HG03139 (cell line): ENCODE results near the gene THRB.

Source experiments
- ATAC-seq: cut with Tn5 transposase; IDR thresholded peaks from one replicate; pipeline ENCODE4 v1.9.1; 2021; ENCODE audit not compliant: unreplicated experiment

The THRB gene

DNA sequence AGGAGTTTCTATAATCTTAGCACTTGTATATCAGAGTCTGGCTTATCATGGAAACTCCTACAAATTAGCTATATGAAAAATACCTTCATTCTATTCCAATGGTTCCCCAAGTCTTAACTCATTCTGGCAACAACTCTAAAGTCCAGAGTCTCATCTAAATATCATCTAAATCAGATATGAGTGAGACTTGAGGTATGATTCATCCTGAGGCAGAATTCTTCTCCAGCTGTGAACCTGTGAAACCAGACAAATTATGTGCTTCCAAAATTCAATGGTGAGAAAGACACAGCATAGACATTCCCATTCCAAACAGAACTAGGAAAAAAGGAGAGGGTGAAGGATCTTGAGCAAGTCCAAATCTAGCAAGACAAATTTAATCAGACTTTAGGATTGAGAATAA is 138.8 kb downstream of the THRB start:
- no peak for ATAC-seq

GRCh38 chr3:24354230-24354629 is 140.4 kb downstream of the THRB start:
- ATAC-seq: no peak

- no peak for ATAC-seq
These were observed 141.6 kb downstream of the THRB start for GRCh38 chr3:24352893-24353553.

- ATAC-seq: no peak
These were observed 142.7 kb downstream of the THRB start for GRCh38 chr3:24351779-24352469.

- no peak for ATAC-seq
These were observed 145.2 kb downstream of the THRB start for GRCh38 chr3:24349367-24350019.

- no peak for ATAC-seq
These were observed 146.3 kb downstream of the THRB start for GRCh38 chr3:24348348-24348747.

- no peak for ATAC-seq
These were observed 149.7 kb downstream of the THRB start for GRCh38 chr3:24344784-24345439.

DNA sequence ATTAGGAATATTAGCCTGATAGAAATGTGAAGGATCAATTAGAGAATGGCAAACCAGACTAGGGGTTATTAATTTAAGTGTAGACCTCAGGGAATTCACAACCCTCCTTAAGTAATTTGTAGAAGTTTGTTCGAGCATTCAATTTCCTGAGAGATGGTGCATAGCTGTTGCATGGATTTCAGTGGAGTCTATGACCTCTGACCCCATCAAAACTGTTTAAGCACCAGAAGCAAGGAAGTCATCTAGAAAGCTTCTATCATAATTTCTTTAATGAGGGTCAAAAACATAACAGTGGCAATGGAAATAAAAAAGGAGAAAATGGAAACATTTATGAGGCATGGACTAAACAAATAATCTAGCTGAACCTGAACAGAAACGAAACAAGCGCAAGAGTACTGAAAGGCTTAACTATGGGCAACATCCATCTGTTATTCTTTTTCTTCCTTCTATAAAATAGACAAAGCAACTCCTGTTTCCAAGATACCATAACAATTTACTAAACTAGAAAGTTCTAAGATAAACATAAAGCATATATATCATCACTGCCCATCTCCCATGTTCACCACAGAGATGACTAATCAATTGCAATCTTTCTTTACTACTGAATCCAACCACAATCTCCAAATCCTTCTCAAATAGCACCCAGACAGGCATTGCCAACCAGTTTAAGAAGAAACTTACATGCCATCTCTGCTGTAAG is 151.4 kb downstream of the THRB start:
- no peak for ATAC-seq

DNA sequence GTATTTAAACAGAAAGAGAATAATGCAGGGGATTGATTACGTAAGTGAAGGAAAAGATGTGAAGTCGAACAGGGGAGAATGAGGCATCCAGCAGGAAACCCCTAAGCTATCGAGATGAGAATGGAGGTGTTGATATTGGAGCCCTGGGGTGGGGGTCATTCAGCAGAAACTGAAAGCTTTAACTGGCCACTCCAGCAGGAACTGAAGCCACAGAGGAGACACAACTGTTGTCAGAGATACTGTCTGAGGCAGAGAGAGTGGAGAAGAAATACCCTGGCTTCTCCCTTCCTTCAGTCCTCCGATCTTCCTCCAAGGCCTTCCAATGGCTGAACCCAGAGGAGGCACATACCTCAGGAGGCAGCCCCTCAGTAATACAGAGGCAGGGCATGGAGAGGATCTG is 152.4 kb downstream of the THRB start:
- ATAC-seq: no peak

- no peak for ATAC-seq
These were observed 153.0 kb downstream of the THRB start for GRCh38 chr3:24341668-24342067.

- no peak for ATAC-seq
These were observed 153.7 kb downstream of the THRB start for GRCh38 chr3:24340966-24341365.

- no peak for ATAC-seq
These were observed 154.5 kb downstream of the THRB start for GRCh38 chr3:24340161-24340560.

DNA sequence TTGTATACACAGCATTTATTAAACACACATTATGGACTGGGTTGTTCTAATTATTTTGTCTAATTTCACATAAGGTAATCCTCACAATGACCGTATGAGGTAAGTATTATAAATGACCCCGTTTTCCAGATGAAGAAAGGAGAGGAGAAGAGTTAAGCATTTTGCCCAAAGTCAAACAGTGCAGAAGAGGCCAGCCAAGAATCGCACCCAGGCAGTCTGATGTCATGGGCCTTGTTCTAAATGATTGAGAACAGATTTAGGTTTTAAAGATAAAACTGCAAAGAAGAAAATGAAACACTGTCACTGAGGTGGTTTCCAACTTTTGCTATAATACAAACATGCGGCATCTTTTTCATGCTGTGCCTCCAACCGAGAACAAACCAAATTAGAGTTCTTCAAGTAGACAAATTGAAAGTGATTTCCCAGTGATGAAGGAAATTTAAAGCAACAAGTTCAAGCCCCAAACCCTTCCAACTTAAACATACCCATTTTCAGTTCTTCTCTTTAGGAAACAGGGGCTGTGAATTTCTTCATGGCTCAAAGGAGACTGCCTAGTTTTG is 155.3 kb downstream of the THRB start:
- no peak for ATAC-seq

- no peak for ATAC-seq
These were observed 156.1 kb downstream of the THRB start for GRCh38 chr3:24338409-24339130.

- ATAC-seq: no peak
These were observed 158.5 kb downstream of the THRB start for GRCh38 chr3:24336101-24336500.

DNA sequence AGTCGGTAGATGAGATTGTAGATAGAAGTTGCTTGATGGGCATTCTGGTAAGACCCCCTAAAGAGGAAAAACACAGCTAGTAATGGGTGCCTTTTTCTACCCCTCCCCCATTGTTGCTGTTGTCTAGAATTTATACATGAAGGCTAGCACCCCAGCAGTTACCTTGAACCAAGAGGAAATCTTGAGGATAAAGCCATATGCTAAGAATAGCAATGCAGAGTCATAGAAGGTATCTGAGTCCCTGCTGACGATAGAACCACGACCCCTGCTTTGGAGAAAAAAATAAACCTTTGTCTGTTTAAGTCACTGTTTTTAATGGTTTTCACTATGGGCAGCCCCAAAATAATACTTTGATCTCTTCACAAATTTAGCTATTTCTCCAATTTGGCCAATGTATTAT is 162.6 kb downstream of the THRB start:
- no peak for ATAC-seq

- no peak for ATAC-seq
These were observed 171.4 kb downstream of the THRB start for GRCh38 chr3:24323272-24323671.

DNA sequence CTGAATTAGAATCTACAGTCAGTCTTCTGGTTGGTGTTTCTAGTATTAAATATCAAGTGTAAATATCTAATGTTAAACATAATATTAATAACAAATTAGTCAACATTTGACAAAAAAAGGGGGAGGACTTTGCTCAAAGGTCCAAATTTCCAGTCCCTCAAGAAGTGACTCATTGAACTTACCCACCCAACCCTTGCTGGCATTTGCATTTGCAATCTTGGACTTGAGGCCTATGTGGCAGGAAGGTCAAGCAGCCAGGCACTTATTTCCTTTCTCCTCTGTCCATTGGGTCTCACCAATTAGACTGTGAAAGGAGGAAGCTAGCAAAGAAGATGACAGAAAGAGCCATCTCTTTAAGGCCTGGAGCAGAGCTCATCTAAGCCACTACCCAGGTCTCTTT is 174.0 kb downstream of the THRB start:
- ATAC-seq: no peak

- no peak for ATAC-seq
These were observed 175.9 kb downstream of the THRB start for GRCh38 chr3:24318677-24319287.

DNA sequence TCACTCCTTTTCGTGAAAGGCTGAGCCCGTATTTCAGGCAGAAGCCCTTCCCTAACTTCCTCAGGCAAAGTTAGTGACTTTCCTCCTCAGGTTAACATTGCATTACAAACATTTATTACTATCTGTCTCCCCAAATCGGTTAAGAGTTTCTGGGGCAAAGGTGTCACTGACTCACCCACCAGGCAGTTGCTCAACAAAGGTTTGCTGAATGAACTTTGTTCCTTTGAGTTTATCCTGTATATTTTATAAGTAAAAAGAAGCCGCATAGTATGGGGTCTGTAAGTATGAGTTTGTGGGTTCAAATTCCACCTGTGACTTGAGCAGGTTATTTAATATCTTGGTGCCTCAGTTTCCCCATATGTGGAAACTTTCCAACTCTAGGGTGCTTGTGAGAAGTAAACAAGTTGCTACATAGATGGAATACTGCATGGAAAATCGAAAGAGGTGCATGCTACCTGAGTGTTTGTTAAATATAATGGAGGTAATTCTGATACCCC is 177.7 kb downstream of the THRB start:
- no peak for ATAC-seq
